ENCODE measurements around the gene ZFP62. TPM values are rescaled to one million over a fixed set of nuclear protein-coding genes. Genes with fewer than 3 reads are reported as not detected.

The ZFP62 gene
- total RNA-seq, 1 experiment from 2014 or later: 19.8 TPM

DNA sequence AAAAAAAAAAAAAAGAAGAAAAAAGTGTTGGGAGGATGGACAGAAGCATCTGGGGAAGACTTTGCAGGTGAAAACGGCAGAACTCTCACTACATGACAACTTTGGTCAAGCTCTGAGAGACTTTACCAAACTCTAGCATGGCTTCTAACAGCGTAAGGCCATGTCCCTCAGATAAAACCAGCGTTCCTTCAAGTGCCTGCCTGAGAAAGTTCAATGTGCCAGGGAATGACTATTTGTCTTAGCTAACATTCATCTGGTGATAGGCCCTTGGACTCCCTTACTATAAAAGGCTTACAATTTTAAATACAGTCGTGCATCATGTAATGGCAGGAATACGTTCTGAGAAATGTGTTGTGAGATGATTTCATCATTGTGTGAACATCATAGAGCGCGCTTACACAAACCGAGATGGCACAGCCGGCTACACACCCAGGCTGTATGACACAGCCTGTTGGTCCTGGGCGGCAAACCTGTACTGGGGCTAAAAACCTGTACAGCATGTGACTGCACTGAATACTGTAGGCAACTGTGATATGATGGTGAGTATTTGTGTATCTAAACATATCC lies 14.9 kb upstream of the ZFP62 start:
- Histone ChIP-seq H3K9me3 (replicated peaks) (no peaks in the 10 kb centered on the region), H3K27me3 (replicated peaks) (0 out of 2 replicates have a peak, but pooled peaks cover 3% of the 10 kb centered on the region), H3K36me3 (no peaks in the 10 kb centered on the region), H3K4me3 (no peak overlapping the region), H3K4me1 (replicated peaks) (no peaks in the 10 kb centered on the region), H3K27ac (no peak overlapping the region)
- no peak for DNase-seq (ENCODE audit: low read depth in 1 of 2, low spot score in 2 of 2)

- Histone ChIP-seq H3K36me3 (no peaks in the 10 kb centered on the region), H3K4me1 (replicated peaks) (no peaks in the 10 kb centered on the region), H3K9me3 (replicated peaks) (no peaks in the 10 kb centered on the region), H3K4me3 (no peak overlapping the region), H3K27ac (no peak overlapping the region), H3K27me3 (replicated peaks) (0 out of 2 replicates have a peak, but pooled peaks cover 3% of the 10 kb centered on the region)
- no peak for DNase-seq (ENCODE audit: low read depth in 1 of 2, low spot score in 2 of 2)
Measured at GRCh38 chr5:180874804-180875582, 13.9 kb upstream of the ZFP62 start.

DNA sequence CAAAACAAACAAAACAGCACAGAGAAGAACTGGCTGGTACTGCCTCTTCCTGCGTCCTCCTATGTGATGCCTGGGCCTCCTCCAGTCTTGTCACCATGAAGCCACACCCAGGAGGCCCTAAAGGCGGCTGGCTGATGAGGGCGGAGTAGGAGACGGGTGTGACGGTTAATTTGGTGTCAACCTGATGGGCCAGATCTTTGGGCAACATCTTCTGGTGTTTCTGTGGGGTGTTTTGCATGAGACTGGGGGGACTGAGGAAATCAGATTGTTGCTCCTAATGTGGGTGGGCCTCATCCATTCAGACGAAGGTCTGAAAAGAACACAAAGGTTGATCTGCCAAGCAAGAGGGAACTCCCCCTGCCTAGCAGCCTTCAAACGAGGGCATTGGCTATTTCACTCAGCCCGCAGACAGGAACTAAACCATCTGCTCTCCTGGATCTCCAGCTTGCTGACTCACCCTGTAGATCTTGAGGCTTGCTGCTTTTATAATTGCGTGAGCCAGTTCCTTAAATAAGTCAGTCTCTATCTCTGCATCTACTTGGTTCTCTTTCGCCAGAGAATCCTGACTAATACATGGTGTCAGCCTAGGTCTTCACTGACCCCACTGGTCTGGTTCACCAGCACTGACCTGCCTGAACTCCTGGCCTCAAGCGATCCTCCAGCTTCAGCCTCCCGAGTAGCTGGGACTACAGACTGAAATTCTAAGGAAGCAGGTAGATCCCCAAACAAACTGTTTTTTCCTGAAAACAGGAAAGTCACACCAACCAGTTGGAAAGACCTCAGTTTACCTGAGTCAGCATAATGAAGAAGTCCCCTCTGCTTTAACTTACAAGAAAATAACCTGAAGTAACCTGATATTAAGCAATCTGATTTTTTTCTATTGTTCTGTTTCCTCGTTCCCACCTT lies 12.8 kb upstream of the ZFP62 start:
- no peak overlapping the region for H3K27ac ChIP-seq
- no peaks in the 10 kb centered on the region for H3K4me1 ChIP-seq (replicated peaks)
- H3K27me3 ChIP-seq (replicated peaks): peaks cover 3% of the 10 kb centered on the region; the same call in 1 of the 2 replicates
- no peak overlapping the region for H3K4me3 ChIP-seq
- H3K36me3 ChIP-seq: no peaks in the 10 kb centered on the region
- DNase-seq (ENCODE audit: low read depth in 1 of 2, low spot score in 2 of 2): no peak
- no peaks in the 10 kb centered on the region for H3K9me3 ChIP-seq (replicated peaks)

GRCh38 chr5:180872419-180872818 lies 11.3 kb upstream of the ZFP62 start:
- no peak overlapping the region for H3K27ac ChIP-seq

GRCh38 chr5:180870276-180871068 lies 9.4 kb upstream of the ZFP62 start:
- Histone ChIP-seq H3K4me1 (replicated peaks) (no peaks in the 10 kb centered on the region), H3K27me3 (replicated peaks) (peaks cover 3% of the 10 kb centered on the region; the same call in 1 of the 2 replicates), H3K27ac (no peak overlapping the region), H3K36me3 (no peaks in the 10 kb centered on the region), H3K9me3 (replicated peaks) (no peaks in the 10 kb centered on the region), H3K4me3 (no peak overlapping the region)
- no peak for DNase-seq (ENCODE audit: low read depth in 1 of 2, low spot score in 2 of 2)

More at GRCh38 chr5:180872419-180872818, 11.3 kb upstream of the ZFP62 start:
- Histone ChIP-seq H3K4me1 (replicated peaks) (no peaks in the 10 kb centered on the region), H3K36me3 (no peaks in the 10 kb centered on the region), H3K4me3 (no peak overlapping the region), H3K9me3 (replicated peaks) (no peaks in the 10 kb centered on the region), H3K27me3 (replicated peaks) (peaks cover 3% of the 10 kb centered on the region; the same call in 1 of the 2 replicates)
- no peak for DNase-seq (ENCODE audit: low read depth in 1 of 2, low spot score in 2 of 2)

DNA sequence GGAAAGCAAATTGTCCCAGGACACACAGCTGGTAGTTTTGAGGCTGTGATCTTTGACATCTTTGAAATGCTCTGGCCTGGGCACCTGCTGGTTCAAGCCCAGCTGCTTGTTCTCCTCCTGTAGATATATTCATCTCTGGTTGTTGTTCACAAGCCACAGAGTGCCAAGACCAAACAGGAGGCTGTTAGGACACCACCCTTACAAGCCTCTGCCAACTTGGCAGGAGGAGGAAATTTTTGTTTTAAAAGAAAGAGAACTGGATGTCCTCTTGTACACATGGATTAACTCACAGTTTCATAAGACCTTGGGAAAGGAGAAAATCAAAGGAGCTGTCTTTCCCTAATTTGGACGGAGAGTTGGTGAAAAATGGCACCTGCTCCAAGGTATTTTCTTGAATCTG lies 8.5 kb upstream of the ZFP62 start:
- DNase-seq (ENCODE audit: low read depth in 1 of 2, low spot score in 2 of 2): no peak
- no peaks in the 10 kb centered on the region for H3K9me3 ChIP-seq (replicated peaks)
- H3K27me3 ChIP-seq (replicated peaks): peaks cover 3% of the 10 kb centered on the region; the same call in 1 of the 2 replicates
- H3K27ac ChIP-seq: no peak overlapping the region
- H3K4me3 ChIP-seq: no peak overlapping the region
- H3K4me1 ChIP-seq (replicated peaks): no peaks in the 10 kb centered on the region
- H3K36me3 ChIP-seq: no peaks in the 10 kb centered on the region

DNA sequence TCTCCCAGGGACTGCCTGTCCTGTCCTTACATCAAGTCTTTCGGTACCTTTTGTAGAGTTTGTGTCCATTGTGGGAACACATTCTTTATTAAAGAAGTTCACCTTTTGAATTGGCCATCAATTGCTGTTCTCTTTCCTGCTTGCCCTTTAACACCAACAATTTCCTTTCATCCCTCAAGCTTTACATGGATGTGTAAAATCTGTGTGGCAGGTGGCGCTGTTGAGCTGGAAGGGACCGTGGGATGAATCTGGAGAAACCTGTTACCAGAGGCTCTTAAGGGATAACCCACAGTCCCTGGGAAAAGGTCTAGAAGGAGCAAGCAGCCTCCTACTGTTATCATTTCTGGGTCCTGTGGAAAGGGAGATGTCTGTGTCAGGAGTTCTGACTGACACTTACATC lies 7.9 kb upstream of the ZFP62 start:
- Histone ChIP-seq H3K9me3 (replicated peaks) (no peaks in the 10 kb centered on the region), H3K4me3 (no peak overlapping the region), H3K4me1 (replicated peaks) (no peaks in the 10 kb centered on the region), H3K27ac (no peak overlapping the region), H3K27me3 (replicated peaks) (no peaks in the 10 kb centered on the region; the same call in 1 of the 2 replicates), H3K36me3 (no peaks in the 10 kb centered on the region)
- DNase-seq (ENCODE audit: low read depth in 1 of 2, low spot score in 2 of 2): peak; percentile 68 to 77

DNA sequence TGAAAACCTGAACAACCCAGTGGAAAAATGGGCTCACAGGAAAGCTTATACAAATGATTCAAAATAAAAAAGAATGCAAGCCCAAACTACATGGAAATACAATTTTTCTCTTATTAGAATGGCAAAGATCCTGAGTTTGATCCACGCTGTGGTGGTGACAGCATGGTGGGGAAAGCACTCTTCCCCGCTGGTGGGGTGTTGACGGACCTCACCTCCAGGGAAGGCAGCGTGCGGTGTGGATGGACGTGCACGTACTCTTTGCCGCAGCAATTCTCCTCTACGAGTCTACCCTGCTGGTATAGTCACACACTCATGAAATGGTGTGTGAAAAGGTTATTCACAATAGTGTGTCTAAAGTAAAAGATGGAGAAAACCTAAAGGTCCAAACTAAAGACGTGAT lies 5.9 kb upstream of the ZFP62 start:
- Histone ChIP-seq H3K4me3 (no peak overlapping the region), H3K27ac (no peak overlapping the region), H3K9me3 (replicated peaks) (no peaks in the 10 kb centered on the region), H3K4me1 (replicated peaks) (no peaks in the 10 kb centered on the region), H3K27me3 (replicated peaks) (no peaks in the 10 kb centered on the region; the same call in 1 of the 2 replicates), H3K36me3 (no peaks in the 10 kb centered on the region)
- DNase-seq (ENCODE audit: low read depth in 1 of 2, low spot score in 2 of 2): no peak

GRCh38 chr5:180865981-180866695 lies 5.1 kb upstream of the ZFP62 start:
- DNase-seq (ENCODE audit: low read depth in 1 of 2, low spot score in 2 of 2): no peak
- Histone ChIP-seq H3K27ac (no peak overlapping the region), H3K4me3 (no peak overlapping the region), H3K36me3 (no peaks in the 10 kb centered on the region), H3K27me3 (replicated peaks) (no peaks in the 10 kb centered on the region; the same call in 1 of the 2 replicates), H3K4me1 (replicated peaks) (peaks cover 4% of the 10 kb centered on the region), H3K9me3 (replicated peaks) (no peaks in the 10 kb centered on the region)

- H3K4me1 ChIP-seq (replicated peaks): peaks cover 7% of the 10 kb centered on the region
- no peaks in the 10 kb centered on the region for H3K9me3 ChIP-seq (replicated peaks)
Measured at GRCh38 chr5:180862645-180863044, 1.6 kb upstream of the ZFP62 start.

DNA sequence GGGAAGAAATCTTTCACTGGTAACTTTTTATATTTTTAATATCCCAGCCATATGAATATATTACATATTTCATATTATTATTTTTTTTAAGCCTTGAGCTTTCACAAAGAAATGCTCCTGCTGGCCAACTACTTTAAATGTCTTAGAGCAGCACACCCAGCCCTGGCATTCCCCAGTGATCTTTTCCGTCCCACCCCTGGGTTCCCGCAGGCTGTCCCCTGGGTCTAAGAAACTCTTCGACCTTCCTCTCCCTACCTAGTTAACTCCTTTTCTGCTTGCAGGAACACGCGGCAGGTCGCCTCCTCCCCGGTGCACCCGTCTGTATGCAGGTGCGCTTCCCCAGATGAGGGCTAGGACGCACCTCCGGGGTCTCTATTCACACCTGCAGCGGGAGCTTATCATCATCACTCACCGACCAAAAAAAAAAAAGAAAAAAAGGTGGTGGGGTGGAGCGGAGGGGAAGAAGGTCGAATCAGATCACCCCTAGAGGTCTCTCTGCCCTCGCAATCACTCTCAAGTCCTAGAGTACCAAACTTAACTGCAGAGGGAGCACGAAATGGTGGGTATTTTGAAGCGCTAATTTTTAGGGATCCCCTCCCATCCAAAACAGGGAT lies 696 bp downstream of the ZFP62 start:
- Histone ChIP-seq H3K27ac (peak overlapping the region; percentile 66), H3K27me3 (replicated peaks) (no peaks in the 10 kb centered on the region), H3K36me3 (peaks cover 11% of the 10 kb centered on the region), H3K4me3 (peak overlapping the region; percentile 68), H3K9me3 (replicated peaks) (no peaks in the 10 kb centered on the region), H3K4me1 (replicated peaks) (peaks cover 7% of the 10 kb centered on the region)
- no peak for DNase-seq (ENCODE audit: low read depth in 1 of 2, low spot score in 2 of 2)

More at GRCh38 chr5:180862645-180863044, 1.6 kb upstream of the ZFP62 start:
- no peak overlapping the region for H3K27ac ChIP-seq
- no peak for DNase-seq (ENCODE audit: low read depth in 1 of 2, low spot score in 2 of 2)
- peaks cover 4% of the 10 kb centered on the region; the same call in 1 of the 2 replicates for H3K36me3 ChIP-seq
- no peak overlapping the region for H3K4me3 ChIP-seq
- H3K27me3 ChIP-seq (replicated peaks): no peaks in the 10 kb centered on the region

DNA sequence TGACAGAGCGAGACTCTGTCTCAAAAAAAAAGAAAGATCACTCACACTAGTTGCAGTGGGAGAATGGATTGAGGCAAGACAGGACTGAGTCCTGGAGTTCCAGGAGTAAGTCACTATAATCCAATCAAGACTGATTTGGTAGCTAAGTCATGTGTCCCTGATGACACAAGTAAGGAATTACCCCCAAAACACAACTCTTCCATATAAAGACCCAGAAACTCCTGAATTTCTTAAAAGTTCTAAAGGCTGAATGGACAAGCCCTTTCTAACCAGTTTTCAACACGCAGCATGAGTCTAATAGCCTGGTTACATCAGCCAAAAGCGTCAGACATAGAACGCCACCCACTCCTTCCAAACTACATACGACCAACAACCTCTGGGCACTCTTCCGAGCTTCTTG lies 2.5 kb downstream of the ZFP62 start:
- H3K27ac ChIP-seq: no peak overlapping the region
- no peak overlapping the region for H3K4me3 ChIP-seq
- H3K9me3 ChIP-seq (replicated peaks): no peaks in the 10 kb centered on the region
- H3K36me3 ChIP-seq: peaks cover 11% of the 10 kb centered on the region
- H3K27me3 ChIP-seq (replicated peaks): no peaks in the 10 kb centered on the region
- no peak for DNase-seq (ENCODE audit: low read depth in 1 of 2, low spot score in 2 of 2)
- peaks cover 7% of the 10 kb centered on the region for H3K4me1 ChIP-seq (replicated peaks)

All from SJSA1 (cell line).